Erythroblast (primary cell): Measurements from ENCODE around the gene SLC35F1.

Experiments used
- GATA1 ChIP-seq: IDR thresholded peaks from 2 replicates; pipeline ENCODE4 v1.6.1; 2011; ENCODE audit warnings: low read depth, mild to moderate bottlenecking, control low read depth, low read length, moderate library complexity
- POLR2A ChIP-seq: IDR thresholded peaks from 2 replicates; pipeline ENCODE4 v1.6.1; 2011; ENCODE audit warnings: mild to moderate bottlenecking, low read length

- TF ChIP-seq POLR2A (no peak), GATA1 (no peak)
These were observed 267.0 kb downstream of the SLC35F1 start for GRCh38 chr6:118174071-118174470.
